HCT116 (cell line): ENCODE measurements around the gene THRAP3. TPM values are rescaled to one million over a fixed set of nuclear protein-coding genes. Genes with fewer than 3 reads are reported as not detected.

Experiments used
- ATAC-seq: fragments of 200-7000 bp; cut with Tn5 transposase; 2 replicates; pipeline ENCODE4 v1.9.1; 2020; ENCODE audit warnings: mild to moderate bottlenecking, moderate library complexity
- BruUV-seq: library from RNA; stranded (reverse); fragments of 400-500 nt; replicated peaks from 2 replicates; lab custom pipeline; 2021; lab: Mats Ljungman, UMichigan
- CTCF ChIA-PET: fragments of 300-600 bp; sonication (Branson Sonifier 250); formaldehyde crosslinking; loops from one replicate; lab custom pipeline; 2021; ENCODE audit warnings: antibody characterized with exemption; lab: Charles Lee
- POLR2A ChIA-PET: fragments of 300-600, 350-600 bp; sonication (Branson Sonifier 250); formaldehyde crosslinking; loops from one replicate; lab custom pipeline; 2021; ENCODE audit warnings: antibody characterized with exemption; lab: Charles Lee
- RAD21 ChIA-PET, 2 experiments: fragments of 300-600 bp; sonication (Branson Sonifier 250); formaldehyde crosslinking; loops; one replicate each; lab custom pipeline; 2023; ENCODE audit warnings: low total read pairs in 2 of 2; ENCODE audit not compliant: uncharacterized antibody in 2 of 2, unreplicated experiment in 2 of 2, low non-redundant PET in 1 of 2; lab: Charles Lee
- DNase-seq: peaks from one replicate; pipeline ENCODE4 v3.0.0-alpha.2; 2010; ENCODE audit warnings: low read depth, low spot score
- H2AFZ ChIP-seq: fragments of 200-600 bp; shearing (Covaris generic), sonication (generic); 2 replicates; pipeline ENCODE4 v1.6.1; 2017; ENCODE audit warnings: low read depth, mixed run types, mixed read lengths, antibody characterized with exemption, low read length; ENCODE audit not compliant: poor library complexity, severe bottlenecking
- H3K27ac ChIP-seq: 2 replicates; pipeline ENCODE4 v1.5.1; 2012; ENCODE audit warnings: low read depth, low read length
- H3K27me3 ChIP-seq: fragments of 200-600 bp; sonication (generic); 2 replicates; pipeline ENCODE4 v1.6.1; 2016; ENCODE audit warnings: mixed run types, low read length, mixed read lengths; ENCODE audit not compliant: insufficient read depth
- H3K36me3 ChIP-seq, 2 experiments: fragments of 200-500 bp in 1 of 2; fragments of 200-600 bp in 1 of 2; sonication (Bioruptor generic) in 1 of 2; sonication (generic) in 1 of 2; 2 replicates each; pipeline versions ENCODE4 v1.5.1 to v1.6.1; 2014 to 2016; ENCODE audit warnings: low read length in 2 of 2, inconsistent platforms in 1 of 2, mixed read lengths in 1 of 2, mixed run types in 1 of 2; ENCODE audit not compliant: insufficient read depth in 2 of 2, control insufficient read depth in 1 of 2
- H3K4me1 ChIP-seq, 2 experiments: fragments of 200-600 bp in 1 of 2; sonication (generic) in 1 of 2; 2 replicates each; pipeline versions ENCODE4 v1.5.1 to v1.6.1; 2012 to 2017; ENCODE audit warnings: low read length in 2 of 2, inconsistent platforms in 1 of 2, mild to moderate bottlenecking in 1 of 2, mixed read lengths in 1 of 2, mixed run types in 1 of 2, moderate library complexity in 1 of 2; ENCODE audit not compliant: insufficient read depth in 2 of 2, control insufficient read depth in 1 of 2
- H3K4me2 ChIP-seq: fragments of 200-600 bp; sonication (generic); 2 replicates; pipeline ENCODE4 v1.6.1; 2017; ENCODE audit warnings: mixed run types, low read length, mixed read lengths
- H3K4me3 ChIP-seq, 2 experiments: fragments of 200-600 bp in 1 of 2; sonication (generic) in 1 of 2; replicated peaks in 1 of 2; 2 replicates each; pipeline ENCODE4 v1.5.1; 2011 to 2016; ENCODE audit warnings: low read length in 2 of 2, control low read depth in 1 of 2, low read depth in 1 of 2, mild to moderate bottlenecking in 1 of 2, mixed read lengths in 1 of 2, mixed run types in 1 of 2
- H3K79me2 ChIP-seq: fragments of 200-600 bp; sonication (generic); 2 replicates; pipeline ENCODE4 v1.6.1; 2017; ENCODE audit warnings: mild to moderate bottlenecking, mixed run types, low read length, moderate library complexity, mixed read lengths; ENCODE audit not compliant: insufficient read depth
- H3K9ac ChIP-seq: fragments of 200-600 bp; sonication (generic); 2 replicates; pipeline ENCODE4 v1.6.1; 2016; ENCODE audit warnings: low read length, mixed read lengths
- H3K9me2 ChIP-seq: fragments of 200-600 bp; sonication (generic), shearing (Covaris generic); 2 replicates; pipeline ENCODE4 v1.6.1; 2017; ENCODE audit warnings: mixed run types, mild to moderate bottlenecking, moderate library complexity; ENCODE audit not compliant: insufficient read depth
- H3K9me3 ChIP-seq, 2 experiments: fragments of 200-500 bp in 1 of 2; fragments of 200-600 bp in 1 of 2; sonication (Bioruptor generic) in 1 of 2; sonication (generic) in 1 of 2; 2 replicates each; pipeline ENCODE4 v1.6.1; 2014 to 2017; ENCODE audit warnings: low read length in 2 of 2, mixed read lengths in 2 of 2, inconsistent platforms in 1 of 2, low read depth in 1 of 2, mild to moderate bottlenecking in 1 of 2, mixed run types in 1 of 2, moderate library complexity in 1 of 2; ENCODE audit not compliant: control insufficient read depth in 1 of 2, insufficient read depth in 1 of 2
- H4K20me1 ChIP-seq: fragments of 200-600 bp; sonication (generic), shearing (Covaris generic); 2 replicates; pipeline ENCODE4 v1.6.1; 2017; ENCODE audit warnings: mixed run types, mild to moderate bottlenecking, moderate library complexity; ENCODE audit not compliant: insufficient read depth
- EGR1 ChIP-seq: IDR thresholded peaks from 2 replicates; pipeline ENCODE4 v1.6.1; 2012; ENCODE audit warnings: low read depth
- ELF1 ChIP-seq: IDR thresholded peaks from 2 replicates; pipeline ENCODE4 v1.6.1; 2012; ENCODE audit warnings: low read depth, borderline replicate concordance
- EZH2 ChIP-seq: fragments of 200-600 bp; sonication (generic); IDR thresholded peaks from 2 replicates; pipeline ENCODE4 v1.6.1; 2017; ENCODE audit warnings: antibody characterized with exemption, mixed run types
- FOSL1 ChIP-seq: IDR thresholded peaks from 2 replicates; pipeline ENCODE4 v1.6.1; 2012; ENCODE audit warnings: low read depth
- JUND ChIP-seq: IDR thresholded peaks from 2 replicates; pipeline ENCODE4 v1.6.1; 2012
- POLR2A ChIP-seq: IDR thresholded peaks from 2 replicates; pipeline ENCODE4 v1.7.0; 2011; ENCODE audit warnings: borderline replicate concordance; ENCODE audit not compliant: insufficient read depth, insufficient read length; ENCODE audit errors: extremely low read depth
- SP1 ChIP-seq: IDR thresholded peaks from 2 replicates; pipeline ENCODE4 v1.6.1; 2012; ENCODE audit warnings: low read depth
- YY1 ChIP-seq: IDR thresholded peaks from 2 replicates; pipeline ENCODE4 v1.6.1; 2011; ENCODE audit warnings: low read length, low read depth, moderate library complexity, mild to moderate bottlenecking; ENCODE audit not compliant: insufficient replicate concordance; ENCODE audit errors: extremely low read depth
- intact Hi-C: fragments of 100-400 bp; cut with micrococcal nuclease; formaldehyde crosslinking; loops from 2 replicates; pipeline ENCODE4 v1.10.0; 2022
- total RNA-seq: library from RNA; stranded (reverse); gene quantifications from one replicate; pipeline ENCODE4 v1.2.1, GENCODE V29; 2021; ENCODE audit not compliant: unreplicated experiment
- TF ChIP-seq, protein P1 (sequence below), 3 experiments: fragments of 200-600 bp in 1 of 3; sonication (generic) in 1 of 3; IDR thresholded peaks in 2 of 3; conservative IDR thresholded peaks in 1 of 3; 2 replicates each; pipeline ENCODE4 v1.5.1; 2012 to 2017; ENCODE audit warnings: low read depth in 2 of 3, low read length in 2 of 3, antibody characterized with exemption in 1 of 3, borderline replicate concordance in 1 of 3, control low read depth in 1 of 3, mild to moderate bottlenecking in 1 of 3, mixed read lengths in 1 of 3, mixed run types in 1 of 3, moderate library complexity in 1 of 3; ENCODE audit not compliant: insufficient read depth in 1 of 3

Gene THRAP3
- total RNA-seq, 1 experiment from 2014 or later = 144 TPM

DNA sequence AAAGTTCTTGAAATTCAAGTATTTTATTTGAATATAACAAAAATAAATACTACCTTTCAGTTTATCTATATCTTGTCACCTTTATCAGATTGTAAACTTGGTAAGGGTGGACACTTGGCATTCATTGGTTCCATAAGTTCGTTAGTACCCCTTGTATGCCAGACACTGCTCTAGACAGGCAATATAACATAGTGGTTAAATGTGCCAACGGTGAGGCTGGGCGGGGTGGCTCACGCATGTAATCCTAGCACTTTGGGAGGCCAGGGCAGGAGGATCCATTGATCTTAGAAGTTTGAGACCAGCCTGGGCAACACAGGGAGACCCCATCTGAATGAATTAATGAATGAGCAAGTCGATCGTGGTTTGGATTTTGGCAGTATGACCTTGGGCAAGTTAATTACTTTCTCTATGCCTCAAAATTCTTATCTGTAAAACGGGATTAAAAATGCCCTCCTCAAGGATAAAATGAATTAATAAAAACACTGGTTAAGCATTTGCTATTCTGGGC lies 55.6 kb downstream of the THRAP3 start:
- TF ChIP-seq POLR2A = no peak
- TF ChIP-seq JUND = no peak
- no peak for TF ChIP-seq ELF1
- TF ChIP-seq SP1 = no peak
- TF ChIP-seq, protein P1, sequence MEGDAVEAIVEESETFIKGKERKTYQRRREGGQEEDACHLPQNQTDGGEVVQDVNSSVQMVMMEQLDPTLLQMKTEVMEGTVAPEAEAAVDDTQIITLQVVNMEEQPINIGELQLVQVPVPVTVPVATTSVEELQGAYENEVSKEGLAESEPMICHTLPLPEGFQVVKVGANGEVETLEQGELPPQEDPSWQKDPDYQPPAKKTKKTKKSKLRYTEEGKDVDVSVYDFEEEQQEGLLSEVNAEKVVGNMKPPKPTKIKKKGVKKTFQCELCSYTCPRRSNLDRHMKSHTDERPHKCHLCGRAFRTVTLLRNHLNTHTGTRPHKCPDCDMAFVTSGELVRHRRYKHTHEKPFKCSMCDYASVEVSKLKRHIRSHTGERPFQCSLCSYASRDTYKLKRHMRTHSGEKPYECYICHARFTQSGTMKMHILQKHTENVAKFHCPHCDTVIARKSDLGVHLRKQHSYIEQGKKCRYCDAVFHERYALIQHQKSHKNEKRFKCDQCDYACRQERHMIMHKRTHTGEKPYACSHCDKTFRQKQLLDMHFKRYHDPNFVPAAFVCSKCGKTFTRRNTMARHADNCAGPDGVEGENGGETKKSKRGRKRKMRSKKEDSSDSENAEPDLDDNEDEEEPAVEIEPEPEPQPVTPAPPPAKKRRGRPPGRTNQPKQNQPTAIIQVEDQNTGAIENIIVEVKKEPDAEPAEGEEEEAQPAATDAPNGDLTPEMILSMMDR (IDR thresholded peaks at IDR 0.05 in 2 of 3, conservative IDR thresholded peaks at IDR 0.05 in 1 of 3; ENCODE audit: borderline replicate concordance in 1 of 3, insufficient read depth in 1 of 3, low read depth in 2 of 3, low read length in 2 of 3) = no peak
- no peak for TF ChIP-seq EZH2
- TF ChIP-seq EGR1 = no peak
- no peak for TF ChIP-seq FOSL1
- no peak for TF ChIP-seq YY1
- H3K36me3 ChIP-seq = peaks cover 14 to 20% of the 10 kb centered on the region in 2 experiments
- no peak overlapping the region for H3K4me3 ChIP-seq
- DNase-seq (no peak), ATAC-seq (no peak)
- no peaks in the 10 kb centered on the region for H4K20me1 ChIP-seq
- H3K27ac ChIP-seq = no peak overlapping the region
- no TSS peak for BruUV-seq
- H3K4me1 ChIP-seq = no peaks in the 10 kb centered on the region; a peak in 1 of 4 replicates
- no peak overlapping the region for H2AFZ ChIP-seq
- H3K9me3 ChIP-seq = no peaks in the 10 kb centered on the region
- peaks cover 74% of the 10 kb centered on the region for H3K79me2 ChIP-seq
- no peaks in the 10 kb centered on the region for H3K9me2 ChIP-seq
- H3K9ac ChIP-seq = no peak overlapping the region
- CTCF ChIA-PET = interaction anchor here (1.6 kb wide), 1 partner anchor 130 kb away, joined by 4 read pairs; the partner anchor contains the start of gene TRAPPC3
- H3K27me3 ChIP-seq = no peaks in the 10 kb centered on the region
- POLR2A ChIA-PET = interaction anchor here (0.7 kb wide), 1 partner anchor 8 kb away, joined by 3 read pairs; no protein-coding TSS in a partner anchor
- H3K4me2 ChIP-seq = no peak overlapping the region
- intact Hi-C loops = no loop called here
- RAD21 ChIA-PET = no interaction called here
